ENCODE measurements around the gene ZNF135.

Gene ZNF135

DNA sequence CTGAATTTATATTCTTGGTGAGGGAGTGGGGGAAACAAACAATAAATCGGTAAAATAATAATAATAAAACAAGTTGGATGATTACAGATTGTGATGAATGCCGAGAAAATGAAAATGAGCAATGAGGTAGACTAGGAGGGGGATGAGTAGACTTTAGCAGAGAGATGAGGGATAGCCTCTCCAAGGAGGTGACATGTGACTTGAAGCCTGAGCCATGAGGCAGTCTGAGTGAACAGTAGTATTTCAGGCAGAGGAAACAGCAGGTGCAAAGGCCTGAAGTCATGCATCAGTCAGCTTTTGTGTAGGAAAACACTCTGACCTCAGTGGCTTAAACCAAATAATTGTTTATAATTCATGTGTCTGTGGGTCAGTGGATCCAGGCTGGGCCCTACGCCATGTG is 4.6 kb downstream of the ZNF135 start:
- Histone ChIP-seq H3K27me3 (ENCODE audit: insufficient read depth, poor library complexity, severe bottlenecking) (no peaks in the 10 kb centered on the region), H3K27ac (replicated peaks) (no peak overlapping the region), H3K4me3 (replicated peaks; ENCODE audit: insufficient read depth, low read length) (no peak overlapping the region)
- no peak for TF ChIP-seq GABPA (IDR thresholded peaks at IDR 0.05; ENCODE audit: low read depth)
- TF ChIP-seq POLR2AphosphoS5 (IDR thresholded peaks at IDR 0.05; ENCODE audit: low read depth): no peak
- TF ChIP-seq, protein P1, sequence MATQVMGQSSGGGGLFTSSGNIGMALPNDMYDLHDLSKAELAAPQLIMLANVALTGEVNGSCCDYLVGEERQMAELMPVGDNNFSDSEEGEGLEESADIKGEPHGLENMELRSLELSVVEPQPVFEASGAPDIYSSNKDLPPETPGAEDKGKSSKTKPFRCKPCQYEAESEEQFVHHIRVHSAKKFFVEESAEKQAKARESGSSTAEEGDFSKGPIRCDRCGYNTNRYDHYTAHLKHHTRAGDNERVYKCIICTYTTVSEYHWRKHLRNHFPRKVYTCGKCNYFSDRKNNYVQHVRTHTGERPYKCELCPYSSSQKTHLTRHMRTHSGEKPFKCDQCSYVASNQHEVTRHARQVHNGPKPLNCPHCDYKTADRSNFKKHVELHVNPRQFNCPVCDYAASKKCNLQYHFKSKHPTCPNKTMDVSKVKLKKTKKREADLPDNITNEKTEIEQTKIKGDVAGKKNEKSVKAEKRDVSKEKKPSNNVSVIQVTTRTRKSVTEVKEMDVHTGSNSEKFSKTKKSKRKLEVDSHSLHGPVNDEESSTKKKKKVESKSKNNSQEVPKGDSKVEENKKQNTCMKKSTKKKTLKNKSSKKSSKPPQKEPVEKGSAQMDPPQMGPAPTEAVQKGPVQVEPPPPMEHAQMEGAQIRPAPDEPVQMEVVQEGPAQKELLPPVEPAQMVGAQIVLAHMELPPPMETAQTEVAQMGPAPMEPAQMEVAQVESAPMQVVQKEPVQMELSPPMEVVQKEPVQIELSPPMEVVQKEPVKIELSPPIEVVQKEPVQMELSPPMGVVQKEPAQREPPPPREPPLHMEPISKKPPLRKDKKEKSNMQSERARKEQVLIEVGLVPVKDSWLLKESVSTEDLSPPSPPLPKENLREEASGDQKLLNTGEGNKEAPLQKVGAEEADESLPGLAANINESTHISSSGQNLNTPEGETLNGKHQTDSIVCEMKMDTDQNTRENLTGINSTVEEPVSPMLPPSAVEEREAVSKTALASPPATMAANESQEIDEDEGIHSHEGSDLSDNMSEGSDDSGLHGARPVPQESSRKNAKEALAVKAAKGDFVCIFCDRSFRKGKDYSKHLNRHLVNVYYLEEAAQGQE (IDR thresholded peaks at IDR 0.05; ENCODE audit: insufficient replicate concordance, low read depth): no peak
- no peak for TF ChIP-seq SPI1 (IDR thresholded peaks at IDR 0.05; ENCODE audit: borderline replicate concordance, low read depth)
- TF ChIP-seq CTCF (IDR thresholded peaks at IDR 0.05; ENCODE audit: insufficient read depth, low read length): no peak
- DNase-seq (ENCODE audit: low read depth in 1 of 2, low spot score in 1 of 2): no peak

DNA sequence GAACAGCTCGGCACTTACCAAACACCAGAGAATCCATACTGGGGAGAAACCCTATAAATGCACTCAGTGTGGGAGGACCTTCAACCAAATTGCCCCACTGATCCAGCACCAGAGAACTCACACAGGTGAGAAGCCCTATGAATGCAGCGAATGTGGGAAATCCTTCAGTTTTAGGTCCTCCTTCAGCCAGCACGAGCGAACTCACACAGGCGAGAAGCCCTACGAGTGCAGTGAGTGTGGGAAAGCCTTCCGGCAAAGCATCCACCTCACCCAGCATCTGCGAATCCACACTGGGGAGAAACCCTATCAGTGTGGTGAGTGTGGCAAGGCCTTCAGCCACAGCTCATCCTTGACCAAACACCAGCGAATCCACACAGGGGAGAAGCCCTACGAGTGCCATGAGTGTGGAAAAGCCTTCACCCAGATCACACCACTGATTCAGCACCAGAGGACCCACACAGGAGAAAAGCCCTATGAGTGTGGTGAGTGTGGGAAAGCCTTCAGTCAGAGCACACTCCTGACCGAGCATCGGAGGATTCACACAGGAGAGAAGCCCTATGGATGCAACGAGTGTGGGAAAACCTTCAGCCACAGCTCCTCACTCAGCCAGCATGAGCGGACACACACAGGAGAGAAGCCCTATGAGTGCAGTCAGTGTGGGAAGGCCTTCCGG is 8.3 kb downstream of the ZNF135 start:
- no peak for DNase-seq (ENCODE audit: low read depth in 1 of 2, low spot score in 1 of 2)
- TF ChIP-seq GABPA (IDR thresholded peaks at IDR 0.05; ENCODE audit: low read depth) (no peak), POLR2AphosphoS5 (IDR thresholded peaks at IDR 0.05; ENCODE audit: low read depth) (no peak), SPI1 (IDR thresholded peaks at IDR 0.05; ENCODE audit: borderline replicate concordance, low read depth) (no peak), CTCF (IDR thresholded peaks at IDR 0.05; ENCODE audit: insufficient read depth, low read length) (no peak)
- TF ChIP-seq, protein P1 (IDR thresholded peaks at IDR 0.05; ENCODE audit: insufficient replicate concordance, low read depth): no peak
- H3K4me3 ChIP-seq (replicated peaks; ENCODE audit: insufficient read depth, low read length): no peak overlapping the region

DNA sequence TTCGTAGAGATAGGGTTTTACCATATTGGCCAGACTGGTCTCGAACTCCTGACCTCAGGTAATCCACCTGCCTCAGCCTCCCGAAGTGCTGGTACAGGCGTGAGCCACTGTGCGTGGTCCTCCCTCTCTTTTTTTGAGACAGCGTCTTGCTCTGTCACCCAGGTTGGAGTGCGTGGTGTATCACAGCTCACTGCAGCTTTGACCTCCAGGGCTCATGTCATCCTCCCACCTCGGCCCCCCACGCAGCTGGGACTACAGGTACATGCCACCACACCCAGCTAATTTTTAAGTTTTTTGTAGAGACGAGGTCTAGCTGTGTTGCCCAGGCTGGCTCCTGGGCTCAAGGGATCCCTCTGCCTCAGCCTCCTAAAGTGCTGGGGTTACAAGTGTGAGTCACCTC is 20.7 kb downstream of the ZNF135 start:
- TF ChIP-seq POLR2AphosphoS5 (IDR thresholded peaks at IDR 0.05; ENCODE audit: low read depth) (no peak), GABPA (IDR thresholded peaks at IDR 0.05; ENCODE audit: low read depth) (no peak), SPI1 (IDR thresholded peaks at IDR 0.05; ENCODE audit: borderline replicate concordance, low read depth) (no peak), CTCF (IDR thresholded peaks at IDR 0.05; ENCODE audit: insufficient read depth, low read length) (no peak)
- TF ChIP-seq, protein P1 (IDR thresholded peaks at IDR 0.05; ENCODE audit: insufficient replicate concordance, low read depth): no peak
- Histone ChIP-seq H3K4me3 (replicated peaks; ENCODE audit: insufficient read depth, low read length) (no peak overlapping the region), H3K27ac (replicated peaks) (no peak overlapping the region), H3K27me3 (ENCODE audit: insufficient read depth, poor library complexity, severe bottlenecking) (no peaks in the 10 kb centered on the region)
- no peak for DNase-seq (ENCODE audit: low read depth in 1 of 2, low spot score in 1 of 2)

More for the DNA sequence above, 8.3 kb downstream of the ZNF135 start:
- H3K27me3 ChIP-seq (ENCODE audit: insufficient read depth, poor library complexity, severe bottlenecking): no peaks in the 10 kb centered on the region
- no peak overlapping the region for H3K27ac ChIP-seq (replicated peaks)

All from HL-60 (cell line).